ENCODE measurements around the gene FTCD.

- no peak for TF ChIP-seq CTCF (IDR thresholded peaks at IDR 0.05; ENCODE audit: borderline replicate concordance, extremely low read depth, low read length, poor library complexity, severe bottlenecking)
- TF ChIP-seq EZH2 (IDR thresholded peaks at IDR 0.05; ENCODE audit: borderline replicate concordance, low read depth, low read length, severe bottlenecking), result no peak
Observed at GRCh38 chr21:46182548-46183336, 27.4 kb upstream of the FTCD start.

Measured in DND-41 (cell line).